Upper lobe of left lung (tissue), 4 donors: ENCODE measurements around the gene ADGRL3.

Experiments
- CTCF ChIP-seq, 6 experiments: fragments of 450-650 bp in 4 of 6; fragments of 200-600 bp in 2 of 6; sonication (generic) in 2 of 6; IDR thresholded peaks; one replicate each; pipeline ENCODE4 v1.5.1; 2016 to 2019; ENCODE audit warnings: antibody characterized with exemption in 6 of 6
- POLR2A ChIP-seq, 4 donors: fragments of 450-650 bp; IDR thresholded peaks; one replicate each; pipeline ENCODE4 v1.5.1; 2016 to 2017; ENCODE audit warnings: antibody characterized with exemption in 4 of 4, mild to moderate bottlenecking in 2 of 4
- POLR2AphosphoS5 ChIP-seq, 2 donors: sonication (generic); formaldehyde crosslinking; IDR thresholded peaks; one replicate each; pipeline ENCODE4 v1.5.1; 2017; ENCODE audit warnings: antibody characterized with exemption in 2 of 2

- TF ChIP-seq CTCF (IDR thresholded peaks at IDR 0.05) (no peak), POLR2A (IDR thresholded peaks at IDR 0.05) (no peak), POLR2AphosphoS5 (IDR thresholded peaks at IDR 0.05) (no peak)
Measured at GRCh38 chr4:62096881-62097280, 896.8 kb downstream of the ADGRL3 start.
